Measurements from ENCODE around the gene RNF4. TPM values are rescaled to one million over a fixed set of nuclear protein-coding genes. Genes with fewer than 3 reads are reported as not detected.
"Not testable (repeated sequence)": the region's sequence is repeated elsewhere in the genome, so short reads cannot be mapped to it uniquely, and the experiment has no call there.

RNF4 gene
- total RNA-seq, 1 donor from 2014 or later, result 93.5 TPM

DNA sequence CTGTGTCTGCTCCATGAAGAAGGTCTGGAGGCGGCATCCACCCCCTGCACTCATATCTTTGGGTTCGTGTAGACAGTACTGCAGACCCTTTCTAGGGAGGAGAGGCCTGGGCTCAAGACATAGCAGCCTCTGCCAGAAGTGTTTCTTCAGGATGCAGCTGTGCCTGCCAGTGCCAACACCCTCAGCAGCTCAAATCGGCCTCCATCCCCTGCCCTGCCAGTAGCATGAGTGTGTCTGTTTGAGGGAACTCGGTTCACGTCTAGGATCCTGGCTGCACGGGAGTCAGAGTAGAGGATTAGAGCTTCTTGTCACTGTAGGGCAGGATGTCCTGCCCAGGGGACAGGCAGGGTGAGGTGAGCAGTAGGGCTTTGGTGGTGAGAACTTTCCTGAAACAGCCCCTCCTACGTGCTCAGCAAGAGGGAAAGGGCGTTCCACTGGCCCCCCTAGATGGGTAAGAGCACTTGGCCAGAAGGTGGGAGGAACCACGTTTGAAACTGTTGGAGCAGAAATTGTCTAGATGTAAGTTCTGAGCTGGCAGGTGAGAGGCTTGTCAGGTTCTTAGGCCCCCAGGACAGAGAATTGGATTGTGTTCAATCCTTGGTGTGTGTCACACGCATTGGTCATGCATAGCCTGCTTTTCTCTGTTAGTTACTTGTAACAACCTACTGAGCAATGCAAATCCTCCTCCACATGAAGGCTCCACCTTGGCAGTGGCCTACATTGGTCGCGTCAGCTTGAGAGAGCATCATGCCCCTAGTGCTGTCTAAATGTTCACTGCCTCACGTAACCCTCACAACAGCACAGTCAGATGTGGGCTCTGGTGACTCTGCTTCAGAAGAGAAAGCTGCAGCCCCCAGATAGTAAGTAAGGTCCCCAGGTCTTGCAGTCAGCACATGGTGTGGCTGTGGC is 41.7 kb downstream of the RNF4 start:
- POLR2A ChIA-PET, result interaction anchor here (0.6 kb wide), 1 partner anchor 91 kb away, joined by 3 read pairs; no protein-coding TSS in a partner anchor
- Mint-ChIP-seq H3K27ac (peak overlapping the region; percentile 77), H3K9me3 (no peaks in the 10 kb centered on the region), H3K4me3 (no peak overlapping the region), H3K4me1 (peaks cover 24% of the 10 kb centered on the region), H3K27me3 (no peaks in the 10 kb centered on the region), H3K36me3 (ENCODE audit: low read depth) (peaks cover 78% of the 10 kb centered on the region)
- intact Hi-C loops (cut with micrococcal nuclease), result no loop called here
- no peak for DNase-seq
- CTCF ChIA-PET, result interaction anchor here (0.6 to 1.3 kb wide), 3 partner anchors 69 to 291 kb away, joined by 3 to 4 read pairs (median 3); no protein-coding TSS in a partner anchor
- TF ChIP-seq, protein P1, sequence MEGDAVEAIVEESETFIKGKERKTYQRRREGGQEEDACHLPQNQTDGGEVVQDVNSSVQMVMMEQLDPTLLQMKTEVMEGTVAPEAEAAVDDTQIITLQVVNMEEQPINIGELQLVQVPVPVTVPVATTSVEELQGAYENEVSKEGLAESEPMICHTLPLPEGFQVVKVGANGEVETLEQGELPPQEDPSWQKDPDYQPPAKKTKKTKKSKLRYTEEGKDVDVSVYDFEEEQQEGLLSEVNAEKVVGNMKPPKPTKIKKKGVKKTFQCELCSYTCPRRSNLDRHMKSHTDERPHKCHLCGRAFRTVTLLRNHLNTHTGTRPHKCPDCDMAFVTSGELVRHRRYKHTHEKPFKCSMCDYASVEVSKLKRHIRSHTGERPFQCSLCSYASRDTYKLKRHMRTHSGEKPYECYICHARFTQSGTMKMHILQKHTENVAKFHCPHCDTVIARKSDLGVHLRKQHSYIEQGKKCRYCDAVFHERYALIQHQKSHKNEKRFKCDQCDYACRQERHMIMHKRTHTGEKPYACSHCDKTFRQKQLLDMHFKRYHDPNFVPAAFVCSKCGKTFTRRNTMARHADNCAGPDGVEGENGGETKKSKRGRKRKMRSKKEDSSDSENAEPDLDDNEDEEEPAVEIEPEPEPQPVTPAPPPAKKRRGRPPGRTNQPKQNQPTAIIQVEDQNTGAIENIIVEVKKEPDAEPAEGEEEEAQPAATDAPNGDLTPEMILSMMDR (IDR thresholded peaks at IDR 0.05), result no peak
- peak; percentile 36 for ATAC-seq (ENCODE audit: low read depth)

DNA sequence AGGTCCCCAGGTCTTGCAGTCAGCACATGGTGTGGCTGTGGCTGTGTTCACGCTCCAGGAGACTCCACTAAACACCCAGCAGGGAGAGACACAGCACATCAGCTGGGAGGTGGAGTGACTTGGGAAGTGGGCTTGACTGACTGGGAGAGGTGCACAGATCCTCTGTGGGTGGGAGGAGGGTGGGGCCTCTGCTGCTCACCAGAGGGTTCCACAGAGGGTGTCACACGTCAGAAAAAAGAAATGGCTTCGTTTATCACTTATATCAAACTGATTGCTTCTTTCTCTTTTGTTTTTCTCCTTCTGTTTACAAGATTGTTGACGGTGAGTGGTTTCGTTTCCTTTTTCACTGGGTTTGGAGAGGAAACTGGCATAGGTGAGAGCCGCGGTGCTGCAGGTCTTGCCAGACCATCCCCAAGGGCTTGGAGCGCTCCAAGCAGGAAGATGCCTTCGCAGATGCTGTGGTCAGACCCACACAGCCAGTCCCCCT is 42.8 kb downstream of the RNF4 start:
- Mint-ChIP-seq H3K4me1 (peaks cover 24% of the 10 kb centered on the region), H3K27ac (peak overlapping the region; percentile 80), H3K9me3 (no peaks in the 10 kb centered on the region), H3K36me3 (ENCODE audit: low read depth) (peaks cover 78% of the 10 kb centered on the region), H3K4me3 (peak overlapping the region; percentile 24), H3K27me3 (no peaks in the 10 kb centered on the region)
- POLR2A ChIA-PET, result interaction anchor here (0.6 to 1.5 kb wide), 2 partner anchors 26 to 90 kb away, joined by 3 read pairs; no protein-coding TSS in a partner anchor
- no peak for DNase-seq
- intact Hi-C loops (cut with micrococcal nuclease), result no loop called here
- peak; percentile 53 for ATAC-seq (ENCODE audit: low read depth)
- TF ChIP-seq, protein P1 (IDR thresholded peaks at IDR 0.05), result no peak
- CTCF ChIA-PET, result interaction anchor here (0.6 to 1.1 kb wide), 2 partner anchors 32 to 70 kb away, joined by 3 read pairs; no protein-coding TSS in a partner anchor

DNA sequence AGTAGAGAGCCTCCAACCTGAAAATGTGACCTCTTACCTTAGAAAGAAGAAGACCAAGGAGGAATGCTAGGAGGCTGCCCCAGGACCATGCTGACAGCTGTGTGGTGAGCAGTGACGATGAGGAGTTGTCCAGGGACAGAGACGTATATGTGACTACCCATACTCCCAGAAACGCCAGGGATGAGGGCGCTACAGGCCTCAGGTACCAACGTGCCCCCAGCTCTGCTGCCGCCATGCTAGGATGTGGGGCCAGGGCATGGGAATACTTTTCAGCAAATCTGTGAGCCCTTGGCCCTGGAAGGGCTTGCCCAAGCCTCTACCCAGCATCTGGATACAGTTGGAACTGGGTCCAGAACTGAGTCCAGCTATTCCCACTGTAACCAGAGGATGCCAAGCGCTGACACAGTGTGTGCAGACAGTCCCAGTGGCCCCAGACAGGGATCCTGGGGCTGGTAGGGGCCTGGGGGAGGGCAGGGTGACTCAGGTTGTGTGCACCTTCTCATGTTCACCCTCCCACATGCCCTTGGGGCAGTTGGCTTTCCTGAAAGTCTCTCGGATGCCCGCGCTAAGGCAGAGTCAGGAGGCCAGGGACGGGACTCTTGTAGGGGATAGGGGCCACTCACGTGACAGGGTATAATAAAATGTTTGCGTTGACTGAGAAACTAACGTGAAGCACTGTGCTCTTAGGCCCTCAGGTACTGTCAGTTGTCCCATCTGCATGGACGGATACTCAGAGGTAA is 43.7 kb downstream of the RNF4 start:
- Mint-ChIP-seq H3K4me1 (peaks cover 24% of the 10 kb centered on the region), H3K4me3 (no peak overlapping the region), H3K27ac (peak overlapping the region; percentile 80), H3K27me3 (no peaks in the 10 kb centered on the region), H3K36me3 (ENCODE audit: low read depth) (peaks cover 73% of the 10 kb centered on the region), H3K9me3 (no peaks in the 10 kb centered on the region)
- ATAC-seq (ENCODE audit: low read depth), result no peak
- intact Hi-C loops (cut with micrococcal nuclease), result no loop called here
- ChIA-PET CTCF (no interaction called here), POLR2A (interaction anchor here (0.6 to 1.5 kb wide), 3 partner anchors 17 to 74 kb away, joined by 3 to 6 read pairs (median 4); no protein-coding TSS in a partner anchor)
- DNase-seq, result no peak
- TF ChIP-seq, protein P1 (IDR thresholded peaks at IDR 0.05), result no peak

DNA sequence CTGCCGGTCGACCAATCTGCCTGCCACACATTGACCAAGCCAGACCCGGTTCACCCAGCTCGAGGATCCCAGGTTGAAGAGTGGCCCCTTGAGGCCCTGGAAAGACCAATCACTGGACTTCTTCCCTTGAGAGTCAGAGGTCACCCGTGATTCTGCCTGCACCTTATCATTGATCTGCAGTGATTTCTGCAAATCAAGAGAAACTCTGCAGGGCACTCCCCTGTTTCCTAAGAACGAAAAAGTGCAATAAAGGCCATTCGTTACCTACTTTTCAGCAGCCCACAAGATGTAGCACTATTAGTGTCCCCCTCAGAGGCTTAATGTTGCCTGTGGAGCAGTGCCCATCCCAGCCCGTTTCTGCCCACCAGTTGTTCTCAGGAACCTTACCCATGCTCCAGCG is 45.3 kb downstream of the RNF4 start:
- intact Hi-C loops (cut with micrococcal nuclease); H3K27ac Mint-ChIP-seq; ATAC-seq (ENCODE audit: low read depth); H3K9me3 Mint-ChIP-seq; H3K27me3 Mint-ChIP-seq; CTCF ChIA-PET; DNase-seq; H3K4me3 Mint-ChIP-seq; POLR2A ChIA-PET: not testable (repeated sequence)
- peaks cover 24% of the 10 kb centered on the region for H3K4me1 Mint-ChIP-seq
- H3K36me3 Mint-ChIP-seq (ENCODE audit: low read depth), result peaks cover 65% of the 10 kb centered on the region

DNA sequence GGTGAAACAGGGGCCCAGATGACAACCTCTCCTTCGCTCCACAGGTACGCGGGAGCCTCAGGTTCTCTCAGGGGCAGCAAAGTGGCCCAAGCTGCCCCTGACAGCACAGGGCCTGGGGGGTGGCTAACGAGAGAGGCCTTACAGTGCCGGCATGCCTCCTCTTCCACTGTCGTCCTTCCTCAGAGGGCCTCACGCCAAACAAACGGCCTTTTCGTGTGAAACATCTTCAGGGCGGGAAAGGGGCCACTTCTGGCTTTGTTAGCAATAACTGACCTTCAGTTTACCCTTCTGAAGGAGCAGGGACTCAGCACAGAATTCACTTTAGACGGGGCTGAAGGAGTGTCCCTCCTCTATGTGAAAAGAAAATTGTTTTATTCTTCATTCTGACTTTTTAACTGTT is 46.0 kb downstream of the RNF4 start:
- POLR2A ChIA-PET; CTCF ChIA-PET; H3K27ac Mint-ChIP-seq; H3K9me3 Mint-ChIP-seq; intact Hi-C loops (cut with micrococcal nuclease); DNase-seq; H3K27me3 Mint-ChIP-seq; H3K4me3 Mint-ChIP-seq; ATAC-seq (ENCODE audit: low read depth): not testable (repeated sequence)
- H3K4me1 Mint-ChIP-seq, result peaks cover 21% of the 10 kb centered on the region
- H3K36me3 Mint-ChIP-seq (ENCODE audit: low read depth), result peaks cover 59% of the 10 kb centered on the region
